Cardiac muscle cell (in vitro differentiated cells and primary cell): ENCODE results near the gene LCN6. TPM values are rescaled to one million over a fixed set of nuclear protein-coding genes. Genes with fewer than 3 reads are reported as not detected.

Experiments
- DNase-seq, 2 donors: peaks; one replicate each; pipeline versions ENCODE4 v3.0.0 to v3.0.0-alpha.2; 2010 to 2017; ENCODE audit warnings: low read depth in 1 of 2, low spot score in 1 of 2
- H3K27ac ChIP-seq: fragments of 200-600 bp; sonication (generic); 2 replicates; pipeline ENCODE4 v1.5.1; 2016
- H3K27me3 ChIP-seq: fragments of 200-600 bp; sonication (generic); 2 replicates; pipeline ENCODE4 v1.6.0; 2016; ENCODE audit warnings: control low read depth
- H3K36me3 ChIP-seq: fragments of 200-600 bp; sonication (generic); 2 replicates; pipeline ENCODE4 v1.5.1; 2016; ENCODE audit warnings: control low read depth
- H3K4me1 ChIP-seq: fragments of 200-600 bp; sonication (generic); 2 replicates; pipeline ENCODE4 v1.8.1; 2017; ENCODE audit warnings: low read depth, mild to moderate bottlenecking, mixed run types
- H3K4me3 ChIP-seq: fragments of 200-600 bp; sonication (generic); 2 replicates; pipeline ENCODE4 v1.5.1; 2016; ENCODE audit warnings: mild to moderate bottlenecking
- H3K9me3 ChIP-seq: fragments of 200-600 bp; sonication (generic); 2 replicates; pipeline ENCODE4 v1.5.1; 2017; ENCODE audit warnings: low read depth, mild to moderate bottlenecking, control low read depth
- polyA plus RNA-seq: library from polyadenylated mRNA; unstranded; fragments of >200 nt; fragmentation: Nextera tagmentation; extraction: Ambion mirVana; gene quantifications from 2 replicates; pipeline ENCODE4 v1.2.1, GENCODE V29; 2016
- total RNA-seq: library from RNA; depleted of rRNA; stranded (reverse); fragments of >200 nt; gene quantifications from 2 replicates; pipeline ENCODE4 v1.2.3, GENCODE V29; 2016
- TF ChIP-seq, protein P1 (sequence below): IDR thresholded peaks from 2 replicates; pipeline ENCODE4 v1.5.1; 2012; ENCODE audit warnings: low read depth, mild to moderate bottlenecking, low read length

The LCN6 gene
- total and polyA plus RNA-seq, 2 experiments from 2014 or later, result not detected

DNA sequence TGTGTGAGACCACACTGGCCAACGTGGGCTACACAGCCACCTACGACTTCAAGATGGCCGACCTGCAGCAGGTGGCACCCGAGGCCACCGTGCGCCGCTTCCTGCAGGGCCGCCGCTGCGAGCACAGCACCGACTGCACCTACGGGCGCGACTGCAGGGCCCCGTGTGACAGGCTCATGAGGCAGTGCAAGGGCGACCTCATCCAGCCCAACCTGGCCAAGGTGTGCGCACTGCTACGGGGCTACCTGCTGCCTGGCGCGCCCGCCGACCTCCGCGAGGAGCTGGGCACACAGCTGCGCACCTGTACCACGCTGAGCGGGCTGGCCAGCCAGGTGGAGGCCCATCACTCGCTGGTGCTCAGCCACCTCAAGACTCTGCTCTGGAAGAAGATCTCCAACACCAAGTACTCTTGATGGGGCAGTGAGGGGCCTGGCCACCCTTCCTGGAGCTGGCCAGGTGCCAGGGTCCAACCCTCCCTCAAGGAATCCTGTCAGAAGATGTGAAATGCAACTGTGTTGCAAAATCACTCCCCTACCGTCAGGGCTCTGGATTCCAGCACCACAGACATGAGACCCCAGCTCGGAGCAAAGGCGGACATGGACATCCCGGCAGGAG lies 24.9 kb downstream of the LCN6 start:
- peaks cover 44% of the 10 kb centered on the region for H3K36me3 ChIP-seq
- TF ChIP-seq, protein P1, sequence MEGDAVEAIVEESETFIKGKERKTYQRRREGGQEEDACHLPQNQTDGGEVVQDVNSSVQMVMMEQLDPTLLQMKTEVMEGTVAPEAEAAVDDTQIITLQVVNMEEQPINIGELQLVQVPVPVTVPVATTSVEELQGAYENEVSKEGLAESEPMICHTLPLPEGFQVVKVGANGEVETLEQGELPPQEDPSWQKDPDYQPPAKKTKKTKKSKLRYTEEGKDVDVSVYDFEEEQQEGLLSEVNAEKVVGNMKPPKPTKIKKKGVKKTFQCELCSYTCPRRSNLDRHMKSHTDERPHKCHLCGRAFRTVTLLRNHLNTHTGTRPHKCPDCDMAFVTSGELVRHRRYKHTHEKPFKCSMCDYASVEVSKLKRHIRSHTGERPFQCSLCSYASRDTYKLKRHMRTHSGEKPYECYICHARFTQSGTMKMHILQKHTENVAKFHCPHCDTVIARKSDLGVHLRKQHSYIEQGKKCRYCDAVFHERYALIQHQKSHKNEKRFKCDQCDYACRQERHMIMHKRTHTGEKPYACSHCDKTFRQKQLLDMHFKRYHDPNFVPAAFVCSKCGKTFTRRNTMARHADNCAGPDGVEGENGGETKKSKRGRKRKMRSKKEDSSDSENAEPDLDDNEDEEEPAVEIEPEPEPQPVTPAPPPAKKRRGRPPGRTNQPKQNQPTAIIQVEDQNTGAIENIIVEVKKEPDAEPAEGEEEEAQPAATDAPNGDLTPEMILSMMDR, result no peak
- H3K27me3 ChIP-seq, result no peaks in the 10 kb centered on the region
- H3K4me3 ChIP-seq, result no peak overlapping the region
- DNase-seq, result no peak
- H3K27ac ChIP-seq, result no peak overlapping the region
- H3K4me1 ChIP-seq, result peaks cover 9% of the 10 kb centered on the region
- H3K9me3 ChIP-seq, result no peaks in the 10 kb centered on the region

DNA sequence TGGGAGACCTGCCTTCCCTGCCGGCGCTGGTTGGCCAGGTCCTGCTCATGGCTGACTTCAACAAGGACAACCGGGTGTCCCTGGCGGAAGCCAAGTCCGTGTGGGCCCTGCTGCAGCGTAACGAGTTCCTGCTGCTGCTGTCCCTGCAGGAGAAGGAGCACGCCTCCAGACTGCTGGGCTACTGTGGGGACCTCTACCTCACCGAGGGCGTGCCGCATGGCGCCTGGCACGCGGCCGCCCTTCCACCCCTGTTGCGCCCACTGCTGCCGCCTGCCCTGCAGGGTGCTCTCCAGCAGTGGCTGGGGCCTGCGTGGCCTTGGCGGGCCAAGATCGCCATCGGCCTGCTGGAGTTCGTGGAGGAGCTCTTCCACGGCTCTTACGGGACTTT lies 25.4 kb downstream of the LCN6 start:
- no peaks in the 10 kb centered on the region for H3K9me3 ChIP-seq
- no peaks in the 10 kb centered on the region for H3K27me3 ChIP-seq
- H3K36me3 ChIP-seq, result peaks cover 44% of the 10 kb centered on the region
- H3K4me1 ChIP-seq, result peaks cover 9% of the 10 kb centered on the region
- no peak overlapping the region for H3K27ac ChIP-seq
- H3K4me3 ChIP-seq, result no peak overlapping the region
- TF ChIP-seq, protein P1, result no peak
- DNase-seq, result no peak

DNA sequence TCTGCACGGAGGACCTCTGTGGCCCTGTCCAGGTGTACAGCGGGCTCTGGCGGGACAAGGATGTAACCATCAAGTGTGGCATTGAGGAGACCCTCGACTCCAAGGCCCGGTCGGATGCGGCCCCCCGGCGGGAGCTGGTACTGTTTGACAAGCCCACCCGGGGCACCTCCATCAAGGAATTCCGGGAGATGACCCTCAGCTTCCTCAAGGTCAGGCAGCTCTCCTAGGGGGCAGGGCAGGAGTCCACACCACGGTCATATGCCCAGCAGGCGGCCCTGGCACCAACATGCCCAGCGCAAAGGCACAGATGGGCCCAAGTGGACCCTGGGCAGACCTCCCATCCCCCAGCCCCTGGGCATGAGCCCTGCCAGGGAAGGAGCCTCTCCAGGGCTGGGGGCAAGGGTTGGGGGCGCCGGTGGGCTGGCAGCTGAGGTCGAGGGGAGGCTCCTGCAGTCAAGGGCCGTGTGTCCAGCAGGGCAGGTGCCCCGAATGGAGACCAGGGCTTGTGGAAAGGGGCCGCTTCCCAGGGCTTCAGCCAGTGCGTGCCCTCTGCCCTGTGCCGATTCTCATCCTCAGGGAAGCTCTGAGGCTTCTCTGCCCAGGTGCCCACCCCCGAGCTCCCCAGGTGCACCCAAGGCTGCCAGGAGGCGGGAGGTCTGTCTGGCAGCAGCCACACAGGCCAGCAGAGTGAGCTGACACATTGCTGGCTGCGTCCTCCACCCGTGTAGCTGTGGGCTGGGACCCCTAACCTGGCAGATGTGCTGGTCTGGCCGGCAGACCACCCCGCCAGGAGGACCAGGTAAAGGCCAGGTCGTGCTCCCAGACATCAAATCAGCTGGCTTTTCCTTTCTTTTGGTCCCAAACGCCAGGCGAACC lies 26.0 kb downstream of the LCN6 start:
- H3K9me3 ChIP-seq, result no peaks in the 10 kb centered on the region
- no peak overlapping the region for H3K4me3 ChIP-seq
- H3K4me1 ChIP-seq, result peaks cover 9% of the 10 kb centered on the region
- H3K27ac ChIP-seq, result peak overlapping the region; percentile 39
- H3K27me3 ChIP-seq, result no peaks in the 10 kb centered on the region
- TF ChIP-seq, protein P1, result no peak
- DNase-seq, result no peak
- peaks cover 44% of the 10 kb centered on the region for H3K36me3 ChIP-seq

DNA sequence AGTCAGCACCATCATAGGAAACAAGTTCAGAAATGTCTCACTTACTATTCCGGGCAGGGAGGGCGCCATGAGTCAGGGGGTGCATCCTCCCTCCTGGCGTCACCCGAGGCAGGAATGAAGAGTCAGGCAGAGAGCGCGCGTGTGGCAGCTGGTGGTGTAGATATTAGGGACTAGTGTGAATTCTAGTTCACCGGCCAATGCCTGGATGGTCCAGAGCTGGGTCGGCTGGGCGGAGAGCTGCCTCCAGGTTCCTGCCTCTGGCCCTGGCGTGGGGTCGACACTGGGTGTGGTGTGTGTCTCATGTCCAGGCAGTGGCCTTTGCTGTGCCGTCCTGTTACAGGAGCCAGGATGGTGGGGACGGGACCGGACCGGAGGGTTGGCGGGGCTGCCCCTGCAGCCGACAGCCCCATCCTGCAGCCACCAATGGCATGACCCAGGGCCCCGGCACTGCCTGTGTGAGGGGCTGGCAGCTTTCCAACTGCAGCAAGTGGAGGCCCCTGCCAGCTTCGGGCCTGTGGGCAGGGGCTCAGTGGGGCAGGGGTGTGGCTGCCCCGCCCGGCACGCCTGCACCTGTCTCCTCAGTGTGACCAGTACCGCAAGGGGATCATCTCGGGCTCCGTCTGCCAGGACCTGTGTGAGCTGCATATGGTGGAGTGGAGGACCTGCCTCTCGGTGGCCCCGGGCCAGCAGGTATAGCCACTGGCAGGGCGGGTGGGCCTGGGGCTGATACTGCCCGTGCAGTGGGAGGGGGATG lies 26.8 kb downstream of the LCN6 start:
- DNase-seq, result no peak
- peak overlapping the region; percentile 39 for H3K27ac ChIP-seq

DNA sequence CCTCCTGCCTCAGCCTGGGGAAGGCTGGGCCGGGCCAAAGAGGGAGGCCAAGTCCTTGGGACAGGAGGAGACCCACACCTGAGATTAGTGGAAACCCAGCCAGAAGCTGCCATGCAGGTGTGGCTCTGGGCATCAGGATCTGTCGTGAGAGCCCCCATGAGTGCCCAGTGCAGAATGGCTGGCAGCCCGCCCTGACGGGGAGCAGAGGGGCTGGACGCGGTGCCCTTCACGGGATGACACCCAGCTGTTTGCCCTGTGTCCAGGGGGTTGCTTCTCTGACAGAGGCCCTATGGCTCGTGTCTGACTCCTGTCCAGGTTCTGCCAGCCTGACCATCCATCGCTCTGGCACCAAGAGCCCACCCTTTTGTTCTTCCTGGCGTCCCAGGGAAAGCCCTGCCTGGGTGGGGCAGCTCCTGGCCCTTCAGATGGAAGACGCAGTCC lies 27.4 kb downstream of the LCN6 start:
- Histone ChIP-seq H3K27me3 (no peaks in the 10 kb centered on the region), H3K9me3 (no peaks in the 10 kb centered on the region), H3K4me1 (no peaks in the 10 kb centered on the region), H3K4me3 (no peak overlapping the region), H3K36me3 (peaks cover 38% of the 10 kb centered on the region), H3K27ac (peak overlapping the region; percentile 16)
- DNase-seq, result no peak
- TF ChIP-seq, protein P1, result no peak

More for the DNA sequence above, 26.8 kb downstream of the LCN6 start:
- no peaks in the 10 kb centered on the region for H3K27me3 ChIP-seq
- no peak overlapping the region for H3K4me3 ChIP-seq
- peaks cover 44% of the 10 kb centered on the region for H3K36me3 ChIP-seq
- peaks cover 2% of the 10 kb centered on the region for H3K4me1 ChIP-seq
- H3K9me3 ChIP-seq, result no peaks in the 10 kb centered on the region
- TF ChIP-seq, protein P1, result no peak
